ENCODE data around the gene LFNG.

DNA sequence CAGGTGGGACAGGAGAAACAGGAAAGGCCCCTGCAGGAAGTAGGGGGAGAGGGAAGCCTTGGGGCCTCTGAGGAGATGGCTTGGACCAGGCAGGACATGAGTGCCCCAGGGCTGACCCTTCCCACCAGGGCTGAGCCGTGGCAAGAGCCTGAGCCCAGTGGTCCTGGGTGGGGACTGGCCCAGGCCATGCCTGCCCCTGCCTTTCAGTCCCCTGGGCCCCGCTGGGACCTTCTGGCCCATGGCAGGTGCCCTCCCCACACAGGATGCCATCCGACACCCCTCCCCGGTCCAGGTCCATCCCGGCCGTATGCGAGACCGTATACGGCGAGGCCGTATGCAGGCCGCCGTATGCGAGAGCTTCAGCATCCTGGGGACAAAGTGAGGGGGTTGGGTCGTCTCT is 45.4 kb upstream of the LFNG start:
- TF ChIP-seq, protein P1, sequence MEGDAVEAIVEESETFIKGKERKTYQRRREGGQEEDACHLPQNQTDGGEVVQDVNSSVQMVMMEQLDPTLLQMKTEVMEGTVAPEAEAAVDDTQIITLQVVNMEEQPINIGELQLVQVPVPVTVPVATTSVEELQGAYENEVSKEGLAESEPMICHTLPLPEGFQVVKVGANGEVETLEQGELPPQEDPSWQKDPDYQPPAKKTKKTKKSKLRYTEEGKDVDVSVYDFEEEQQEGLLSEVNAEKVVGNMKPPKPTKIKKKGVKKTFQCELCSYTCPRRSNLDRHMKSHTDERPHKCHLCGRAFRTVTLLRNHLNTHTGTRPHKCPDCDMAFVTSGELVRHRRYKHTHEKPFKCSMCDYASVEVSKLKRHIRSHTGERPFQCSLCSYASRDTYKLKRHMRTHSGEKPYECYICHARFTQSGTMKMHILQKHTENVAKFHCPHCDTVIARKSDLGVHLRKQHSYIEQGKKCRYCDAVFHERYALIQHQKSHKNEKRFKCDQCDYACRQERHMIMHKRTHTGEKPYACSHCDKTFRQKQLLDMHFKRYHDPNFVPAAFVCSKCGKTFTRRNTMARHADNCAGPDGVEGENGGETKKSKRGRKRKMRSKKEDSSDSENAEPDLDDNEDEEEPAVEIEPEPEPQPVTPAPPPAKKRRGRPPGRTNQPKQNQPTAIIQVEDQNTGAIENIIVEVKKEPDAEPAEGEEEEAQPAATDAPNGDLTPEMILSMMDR (IDR thresholded peaks at IDR 0.05; ENCODE audit: low read depth, low read length, poor library complexity, severe bottlenecking): no peak
- no peak for TF ChIP-seq EZH2phosphoT487 (IDR thresholded peaks at IDR 0.05; ENCODE audit: borderline replicate concordance, low read length)
